Measurements from ENCODE around the gene GPHB5.

GPHB5 gene

DNA sequence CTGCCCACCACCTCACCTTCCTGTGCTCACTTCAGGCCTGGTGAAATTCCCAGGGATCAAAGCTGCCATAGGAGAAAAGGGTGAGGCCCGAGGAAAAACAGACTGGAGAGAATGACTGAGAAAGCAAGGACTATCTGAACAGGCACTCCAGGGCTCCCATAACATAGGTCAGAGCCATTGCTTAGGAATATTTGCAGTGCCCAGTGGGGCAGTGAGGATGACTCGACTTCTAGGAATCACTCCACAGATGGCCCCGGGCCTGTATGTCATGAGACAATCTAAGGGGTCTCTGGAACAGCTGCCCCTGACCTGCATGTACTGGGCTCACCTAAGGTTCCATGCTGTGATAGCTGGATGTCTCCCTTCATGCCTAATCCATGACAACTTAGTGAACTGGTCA lies 51.6 kb downstream of the GPHB5 start:
- Histone ChIP-seq H3K4me1 (ENCODE audit: control insufficient read depth, insufficient read depth, low read length, poor library complexity, severe bottlenecking) (no peaks in the 10 kb centered on the region), H3K9me3 (ENCODE audit: control insufficient read depth, low read length) (no peaks in the 10 kb centered on the region), H3K36me3 (ENCODE audit: control insufficient read depth, insufficient read depth, low read length) (no peaks in the 10 kb centered on the region), H3K27ac (ENCODE audit: insufficient read depth, low read length, poor library complexity, severe bottlenecking) (no peak overlapping the region), H3K4me3 (ENCODE audit: insufficient read depth, low read depth, low read length, poor library complexity, severe bottlenecking) (no peak overlapping the region), H3K27me3 (replicated peaks; ENCODE audit: control insufficient read depth, insufficient read depth, low read length, poor library complexity, severe bottlenecking) (peaks cover 2% of the 10 kb centered on the region)
- no peak for DNase-seq

- Histone ChIP-seq H3K4me3 (ENCODE audit: insufficient read depth, low read depth, low read length, poor library complexity, severe bottlenecking) (no peak overlapping the region), H3K27ac (ENCODE audit: insufficient read depth, low read length, poor library complexity, severe bottlenecking) (no peak overlapping the region), H3K9me3 (ENCODE audit: control insufficient read depth, low read length) (no peaks in the 10 kb centered on the region), H3K4me1 (ENCODE audit: control insufficient read depth, insufficient read depth, low read length, poor library complexity, severe bottlenecking) (no peaks in the 10 kb centered on the region), H3K36me3 (ENCODE audit: control insufficient read depth, insufficient read depth, low read length) (no peaks in the 10 kb centered on the region), H3K27me3 (replicated peaks; ENCODE audit: control insufficient read depth, insufficient read depth, low read length, poor library complexity, severe bottlenecking) (peaks cover 2% of the 10 kb centered on the region)
- DNase-seq = no peak
Observed at GRCh38 chr14:63266106-63266505, 52.6 kb downstream of the GPHB5 start.
